ENCODE results near the gene UBE2QL1.

- TF ChIP-seq ZNF274 (IDR thresholded peaks at IDR 0.05; ENCODE audit: low read depth, low read length) (no peak), YY1 (IDR thresholded peaks at IDR 0.05; ENCODE audit: insufficient read depth, insufficient read length) (no peak)
Observed at GRCh38 chr5:6468104-6468503, 19.4 kb downstream of the UBE2QL1 start.

All from NT2/D1 (cell line).